B cell (primary cell): ENCODE results near the gene AGL. TPM values are rescaled to one million over a fixed set of nuclear protein-coding genes. Genes with fewer than 3 reads are reported as not detected.

Experiments
- ATAC-seq: fragments of 200-7000 bp; cut with Tn5 transposase; one replicate; pipeline ENCODE4 v1.10.0; 2021; ENCODE audit warnings: low read depth, mild to moderate bottlenecking, moderate number of reproducible peaks, moderate library complexity
- CTCF ChIA-PET: fragments of 350-600 bp; sonication (Branson Sonifier 250); formaldehyde crosslinking; loops from one replicate; lab custom pipeline; 2021; ENCODE audit warnings: antibody characterized with exemption, inconsistent platforms; lab: Charles Lee
- POLR2A ChIA-PET: fragments of 350-600 bp; sonication (Branson Sonifier 250); formaldehyde crosslinking; loops from one replicate; lab custom pipeline; 2021; ENCODE audit warnings: antibody characterized with exemption; lab: Charles Lee
- DNase-seq: peaks from one replicate; pipeline ENCODE4 v3.0.0; 2013
- H2AFZ ChIP-seq: 2 replicates; pipeline ENCODE4 v1.6.1; 2012; ENCODE audit warnings: mild to moderate bottlenecking, low read depth, low read length; ENCODE audit not compliant: insufficient read depth, poor library complexity, severe bottlenecking
- H3K27ac ChIP-seq, 2 donors: 1 replicate in 1 of 2; 2 replicates in 1 of 2; pipeline ENCODE4 v1.5.1; 2012 to 2013; ENCODE audit warnings: low read length in 2 of 2, mild to moderate bottlenecking in 2 of 2, moderate library complexity in 1 of 2
- H3K27me3 ChIP-seq, 4 experiments: fragments of 200-600 bp in 1 of 4; sonication (generic) in 1 of 4; replicated peaks in 1 of 4; 1 replicate in 2 of 4; 2 replicates in 2 of 4; pipeline versions ENCODE4 v1.6.1 to v1.7.0; 2013 to 2016; ENCODE audit warnings: low read length in 3 of 4, mild to moderate bottlenecking in 2 of 4, mixed read lengths in 1 of 4, moderate library complexity in 1 of 4; ENCODE audit not compliant: insufficient read depth in 4 of 4, control insufficient read depth in 3 of 4; ENCODE audit errors: control extremely low read depth in 1 of 4
- H3K36me3 ChIP-seq, 2 experiments: replicated peaks in 1 of 2; 1 replicate in 1 of 2; 2 replicates in 1 of 2; pipeline versions ENCODE4 v1.6.1 to v1.7.1; 2013; ENCODE audit warnings: low read length in 1 of 2; ENCODE audit not compliant: insufficient read depth in 2 of 2, control insufficient read depth in 1 of 2; ENCODE audit errors: control extremely low read depth in 1 of 2, extremely low read depth in 1 of 2
- H3K4me1 ChIP-seq, 2 donors: fragments of 200-600 bp in 1 of 2; sonication (generic) in 1 of 2; 1 replicate in 1 of 2; 2 replicates in 1 of 2; pipeline versions ENCODE4 v1.5.1 to v1.6.1; 2013 to 2017; ENCODE audit warnings: low read length in 2 of 2; ENCODE audit not compliant: control insufficient read depth in 2 of 2, insufficient read depth in 2 of 2
- H3K4me2 ChIP-seq: replicated peaks from 2 replicates; pipeline ENCODE3; 2012; ENCODE audit warnings: mild to moderate bottlenecking, low read depth, low read length; ENCODE audit not compliant: poor library complexity, severe bottlenecking
- H3K4me3 ChIP-seq, 5 experiments: fragments of 200-600 bp in 1 of 5; sonication (generic) in 1 of 5; 1 replicate in 3 of 5; 2 replicates in 2 of 5; pipeline versions ENCODE4 v1.5.1 to v1.7.0; 2011 to 2016; ENCODE audit warnings: low read length in 4 of 5, mild to moderate bottlenecking in 4 of 5, low read depth in 2 of 5, control low read depth in 1 of 5, moderate library complexity in 1 of 5; ENCODE audit not compliant: insufficient read depth in 1 of 5; ENCODE audit errors: control extremely low read depth in 1 of 5, extremely low read depth in 1 of 5
- H3K79me2 ChIP-seq: fragments of 200-600 bp; sonication (generic); one replicate; pipeline ENCODE4 v1.6.0; 2016; ENCODE audit warnings: low read length; ENCODE audit not compliant: control insufficient read depth, insufficient read depth
- H3K9ac ChIP-seq: fragments of 200-600 bp; sonication (generic); 2 replicates; pipeline ENCODE4 v1.6.1; 2017; ENCODE audit warnings: mild to moderate bottlenecking, low read length, moderate library complexity
- H3K9me3 ChIP-seq, 3 donors: one replicate each; pipeline versions ENCODE4 v1.6.1 to v1.7.1; 2013; ENCODE audit warnings: low read length in 2 of 3; ENCODE audit not compliant: control insufficient read depth in 2 of 3, insufficient read depth in 1 of 3; ENCODE audit errors: control extremely low read depth in 1 of 3
- H4K20me1 ChIP-seq: 2 replicates; pipeline ENCODE4 v1.6.0; 2012; ENCODE audit warnings: mild to moderate bottlenecking, low read length; ENCODE audit not compliant: insufficient read depth, control insufficient read depth, poor library complexity, severe bottlenecking
- H3K27ac Mint-ChIP-seq: one replicate; pipeline ENCODE4 v1.8.0; 2021; ENCODE audit warnings: mixed read lengths
- H3K27me3 Mint-ChIP-seq: one replicate; pipeline ENCODE4 v1.8.0; 2021; ENCODE audit warnings: mixed read lengths
- H3K4me1 Mint-ChIP-seq: one replicate; pipeline ENCODE4 v1.8.0; 2021; ENCODE audit warnings: mixed read lengths
- H3K4me3 Mint-ChIP-seq: one replicate; pipeline ENCODE4 v1.8.0; 2021; ENCODE audit warnings: mixed read lengths
- H3K9me3 Mint-ChIP-seq: one replicate; pipeline ENCODE4 v1.8.0; 2022; ENCODE audit warnings: mixed read lengths; ENCODE audit not compliant: insufficient read depth
- EZH2 ChIP-seq: IDR thresholded peaks from 2 replicates; pipeline ENCODE4 v1.6.1; 2012; ENCODE audit warnings: borderline replicate concordance, low read depth, mild to moderate bottlenecking, moderate library complexity, low read length; ENCODE audit not compliant: insufficient read depth, poor library complexity, severe bottlenecking
- WGBS: methylation state at CpG from one replicate; pipeline ENCODE4 v1.1.5; 2013; ENCODE audit warnings: missing lambda C conversion rate; ENCODE audit not compliant: insufficient coverage; 5-methylcytosine and 5-hydroxymethylcytosine counted together
- intact Hi-C: fragments of 100-400 bp; cut with micrococcal nuclease; formaldehyde crosslinking; loops from one replicate; pipeline ENCODE4 v1.10.0; 2022
- polyA plus RNA-seq: library from polyadenylated mRNA; depleted of rRNA; stranded (reverse); fragments of >200 nt; gene quantifications from 2 replicates; pipeline ENCODE4 v1.2.3, GENCODE V29; 2012
- total RNA-seq, 2 donors: library from RNA; stranded (reverse); fragments of 120-200 nt in 1 of 2; gene quantifications; 1 replicate in 1 of 2; 2 replicates in 1 of 2; pipeline versions ENCODE4 v1.2.3 to v1.2.4, GENCODE V29; 2013 to 2022
- TF ChIP-seq, protein P1 (sequence below): fragments of 200-600 bp; IDR thresholded peaks from one replicate; pipeline ENCODE4 v1.8.0; 2022; ENCODE audit warnings: antibody characterized with exemption, mild to moderate bottlenecking

AGL gene
- total and polyA plus RNA-seq, 2 donors (not counting 1 experiment from before 2014, with no cell fraction given), result 3.2 to 18.7 TPM

DNA sequence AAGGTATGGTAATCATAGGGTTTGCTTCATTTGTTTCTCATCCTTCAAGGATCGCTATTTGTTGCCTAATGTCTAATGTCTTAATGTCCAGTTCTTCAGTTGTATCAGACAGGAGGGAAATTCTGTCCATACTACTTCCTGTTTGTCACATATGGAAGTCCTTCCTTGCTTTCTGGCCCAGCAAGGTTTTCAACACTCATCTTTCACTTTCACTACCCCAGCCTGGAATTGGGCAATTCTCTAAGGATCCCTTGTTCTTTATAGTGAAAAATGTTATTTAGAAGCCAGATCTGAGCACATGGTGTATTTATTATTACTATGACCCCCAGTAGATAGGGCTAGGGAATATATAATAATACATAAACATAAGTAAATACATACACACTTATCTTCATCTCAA is 69.1 kb downstream of the AGL start:
- no peak overlapping the region for H3K4me2 ChIP-seq
- DNase-seq (no peak), ATAC-seq (no peak)
- peaks cover 8 to 31% of the 10 kb centered on the region in 2 experiments for H3K36me3 ChIP-seq
- POLR2A ChIA-PET, result no interaction called here
- no peak overlapping the region for H2AFZ ChIP-seq
- TF ChIP-seq, protein P1, sequence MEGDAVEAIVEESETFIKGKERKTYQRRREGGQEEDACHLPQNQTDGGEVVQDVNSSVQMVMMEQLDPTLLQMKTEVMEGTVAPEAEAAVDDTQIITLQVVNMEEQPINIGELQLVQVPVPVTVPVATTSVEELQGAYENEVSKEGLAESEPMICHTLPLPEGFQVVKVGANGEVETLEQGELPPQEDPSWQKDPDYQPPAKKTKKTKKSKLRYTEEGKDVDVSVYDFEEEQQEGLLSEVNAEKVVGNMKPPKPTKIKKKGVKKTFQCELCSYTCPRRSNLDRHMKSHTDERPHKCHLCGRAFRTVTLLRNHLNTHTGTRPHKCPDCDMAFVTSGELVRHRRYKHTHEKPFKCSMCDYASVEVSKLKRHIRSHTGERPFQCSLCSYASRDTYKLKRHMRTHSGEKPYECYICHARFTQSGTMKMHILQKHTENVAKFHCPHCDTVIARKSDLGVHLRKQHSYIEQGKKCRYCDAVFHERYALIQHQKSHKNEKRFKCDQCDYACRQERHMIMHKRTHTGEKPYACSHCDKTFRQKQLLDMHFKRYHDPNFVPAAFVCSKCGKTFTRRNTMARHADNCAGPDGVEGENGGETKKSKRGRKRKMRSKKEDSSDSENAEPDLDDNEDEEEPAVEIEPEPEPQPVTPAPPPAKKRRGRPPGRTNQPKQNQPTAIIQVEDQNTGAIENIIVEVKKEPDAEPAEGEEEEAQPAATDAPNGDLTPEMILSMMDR, result no peak
- no peak for TF ChIP-seq EZH2
- H3K27ac ChIP-seq, result no peak overlapping the region
- no CpG with 5 or more reads among the region's 1 CpG for WGBS
- no peaks in the 10 kb centered on the region for H4K20me1 ChIP-seq
- no peaks in the 10 kb centered on the region for H3K79me2 ChIP-seq
- no peaks in the 10 kb centered on the region for H3K4me1 ChIP-seq
- no peaks in the 10 kb centered on the region for H3K9me3 ChIP-seq
- CTCF ChIA-PET, result no interaction called here
- no peak overlapping the region for H3K4me3 ChIP-seq
- no peak overlapping the region for H3K4me3 Mint-ChIP-seq
- H3K4me1 Mint-ChIP-seq, result no peaks in the 10 kb centered on the region
- H3K9ac ChIP-seq, result no peak overlapping the region
- no peaks in the 10 kb centered on the region for H3K27me3 ChIP-seq
- intact Hi-C loops, result no loop called here
- H3K9me3 Mint-ChIP-seq, result no peaks in the 10 kb centered on the region
- no peaks in the 10 kb centered on the region for H3K27me3 Mint-ChIP-seq
- no peak overlapping the region for H3K27ac Mint-ChIP-seq

DNA sequence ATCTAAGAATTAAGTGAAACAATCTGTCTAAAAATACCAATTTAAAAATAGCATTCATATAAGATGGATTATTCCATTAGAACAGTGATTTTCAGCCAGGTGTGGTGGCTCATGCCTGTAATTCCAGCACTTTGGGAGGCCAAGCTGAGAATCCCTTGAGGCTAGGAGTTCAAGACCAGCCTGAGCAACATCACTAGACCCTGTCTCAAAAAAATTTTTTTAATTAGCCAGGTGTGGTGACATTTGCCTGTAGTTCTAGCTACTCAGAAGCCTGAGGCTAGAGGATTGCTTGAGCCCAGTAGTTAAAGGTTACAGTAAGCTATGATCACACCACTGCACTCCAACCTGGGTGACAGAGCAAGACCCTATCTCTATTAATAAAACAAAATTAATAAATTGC is 84.6 kb downstream of the AGL start:
- no peaks in the 10 kb centered on the region for H3K27me3 ChIP-seq
- TF ChIP-seq, protein P1, result no peak
- TF ChIP-seq EZH2, result no peak
- no peak overlapping the region for H3K4me2 ChIP-seq
- ATAC-seq (no peak), DNase-seq (no peak)
- H4K20me1 ChIP-seq, result no peaks in the 10 kb centered on the region
- no peaks in the 10 kb centered on the region for H3K79me2 ChIP-seq
- peaks cover 7% of the 10 kb centered on the region for H3K27me3 Mint-ChIP-seq
- no peak overlapping the region for H2AFZ ChIP-seq
- ChIA-PET CTCF (no interaction called here), POLR2A (no interaction called here)
- H3K4me1 Mint-ChIP-seq, result no peaks in the 10 kb centered on the region
- H3K36me3 ChIP-seq, result no peaks in the 10 kb centered on the region
- H3K27ac ChIP-seq, result no peak overlapping the region
- no peak overlapping the region for H3K9ac ChIP-seq
- H3K9me3 Mint-ChIP-seq, result no peaks in the 10 kb centered on the region
- no peak overlapping the region for H3K27ac Mint-ChIP-seq
- H3K4me1 ChIP-seq, result no peaks in the 10 kb centered on the region
- no peak overlapping the region for H3K4me3 ChIP-seq
- peaks cover 0 to 4% (median 2%) of the 10 kb centered on the region in 3 donors for H3K9me3 ChIP-seq
- H3K4me3 Mint-ChIP-seq, result no peak overlapping the region
- intact Hi-C loops, result no loop called here
